GM23338 (cell line): ENCODE data around the gene TUBB2A. TPM values are rescaled to one million over a fixed set of nuclear protein-coding genes. Genes with fewer than 3 reads are reported as not detected.
"Not testable (repeated sequence)": the region's sequence is repeated elsewhere in the genome, so short reads cannot be mapped to it uniquely, and the experiment has no call there.

Source experiments
- ATAC-seq: fragments of 200-7000 bp; cut with Tn5 transposase; 3 replicates; pipeline ENCODE4 v1.9.1; 2020
- DNase-seq: peaks from one replicate; pipeline ENCODE4 v3.0.0-alpha.2; 2015; ENCODE audit warnings: low spot score
- H2AFZ ChIP-seq: fragments of 200-600 bp; sonication (generic); 2 replicates; pipeline ENCODE4 v1.8.0; 2016; ENCODE audit warnings: antibody characterized with exemption, mild to moderate bottlenecking, moderate library complexity
- H3F3A ChIP-seq: fragments of 200-600 bp; sonication (generic); replicated peaks from 2 replicates; pipeline ENCODE4 v1.8.0; 2017; ENCODE audit warnings: antibody characterized with exemption, mixed run types, low read depth
- H3K27ac ChIP-seq: fragments of 200-600 bp; sonication (generic); 2 replicates; pipeline ENCODE4 v1.6.1; 2016; ENCODE audit warnings: low read depth
- H3K27me3 ChIP-seq: fragments of 200-600 bp; sonication (generic); 2 replicates; pipeline ENCODE4 v1.8.0; 2016; ENCODE audit warnings: mild to moderate bottlenecking, mixed run types, moderate library complexity; ENCODE audit not compliant: insufficient read depth
- H3K36me3 ChIP-seq: fragments of 200-600 bp; sonication (generic); 2 replicates; pipeline ENCODE4 v1.8.0; 2016; ENCODE audit warnings: mild to moderate bottlenecking; ENCODE audit not compliant: insufficient read depth
- H3K4me1 ChIP-seq: fragments of 200-600 bp; sonication (generic); 2 replicates; pipeline ENCODE4 v1.8.0; 2016; ENCODE audit warnings: mild to moderate bottlenecking, moderate library complexity; ENCODE audit not compliant: insufficient read depth
- H3K4me2 ChIP-seq: fragments of 200-600 bp; sonication (generic); 2 replicates; pipeline ENCODE4 v1.7.1; 2017; ENCODE audit warnings: mixed run types
- H3K4me3 ChIP-seq: fragments of 200-600 bp; sonication (generic); 2 replicates; pipeline ENCODE4 v1.6.1; 2016; ENCODE audit warnings: mixed run types
- H3K79me2 ChIP-seq: fragments of 200-600 bp; sonication (generic); replicated peaks from 2 replicates; pipeline ENCODE4 v1.8.0; 2017; ENCODE audit warnings: mild to moderate bottlenecking; ENCODE audit not compliant: insufficient read depth
- H3K9me2 ChIP-seq: fragments of 200-600 bp; sonication (generic); 2 replicates; pipeline ENCODE4 v1.8.0; 2017; ENCODE audit not compliant: insufficient read depth
- H4K20me1 ChIP-seq: fragments of 200-600 bp; sonication (generic); replicated peaks from 2 replicates; pipeline ENCODE4 v1.8.0; 2017; ENCODE audit warnings: mild to moderate bottlenecking; ENCODE audit not compliant: insufficient read depth
- H3K27ac Mint-ChIP-seq: 2 replicates; pipeline ENCODE4 v1.8.0; 2020; ENCODE audit warnings: inconsistent platforms, mild to moderate bottlenecking, moderate library complexity, mixed read lengths
- H3K27me3 Mint-ChIP-seq: 3 replicates; pipeline ENCODE4 v1.8.0; 2022; ENCODE audit warnings: low read depth, mild to moderate bottlenecking, moderate library complexity, mixed read lengths, inconsistent platforms; ENCODE audit not compliant: insufficient read depth, poor library complexity
- H3K36me3 Mint-ChIP-seq: 3 replicates; pipeline ENCODE4 v1.8.0; 2021; ENCODE audit warnings: low read depth, mild to moderate bottlenecking, inconsistent platforms, moderate library complexity, mixed read lengths
- H3K4me1 Mint-ChIP-seq: 3 replicates; pipeline ENCODE4 v1.8.0; 2020; ENCODE audit warnings: mild to moderate bottlenecking, inconsistent platforms, mixed read lengths
- H3K4me3 Mint-ChIP-seq: 3 replicates; pipeline ENCODE4 v1.8.0; 2021; ENCODE audit warnings: moderate library complexity, mild to moderate bottlenecking, inconsistent platforms, mixed read lengths
- H3K9me3 Mint-ChIP-seq: 3 replicates; pipeline ENCODE4 v1.8.0; 2020; ENCODE audit warnings: moderate library complexity, mild to moderate bottlenecking, inconsistent platforms, mixed read lengths
- CREB1 ChIP-seq: fragments of 250-450 bp; sonication (Bioruptor Pico); IDR thresholded peaks from 2 replicates; pipeline ENCODE4 v1.5.0; 2020; ENCODE audit warnings: low read depth, mild to moderate bottlenecking, moderate library complexity
- EZH2phosphoT487 ChIP-seq: fragments of 200-600 bp; sonication (generic); IDR thresholded peaks from one replicate; pipeline ENCODE4 v1.8.1; 2018; ENCODE audit warnings: antibody characterized with exemption; ENCODE audit not compliant: unreplicated experiment
- REST ChIP-seq: IDR thresholded peaks from one replicate; pipeline ENCODE4 v1.6.1; 2018; ENCODE audit warnings: antibody characterized with exemption; ENCODE audit not compliant: unreplicated experiment
- ZNF114 ChIP-seq: fragments of 250-450 bp; sonication (Bioruptor Pico); IDR thresholded peaks from 2 replicates; pipeline ENCODE4 v1.5.0; 2020; ENCODE audit warnings: mild to moderate bottlenecking, moderate library complexity
- ZNF331 ChIP-seq: fragments of 250-450 bp; sonication (Bioruptor Pico); IDR thresholded peaks from 2 replicates; pipeline ENCODE4 v1.5.0; 2020; ENCODE audit warnings: low read depth, mild to moderate bottlenecking, moderate library complexity
- polyA plus RNA-seq: library from polyadenylated mRNA; unstranded; fragments of >200 nt; fragmentation: Nextera tagmentation; extraction: Ambion mirVana; gene quantifications from 2 replicates; pipeline ENCODE4 v1.2.1, GENCODE V29; 2016
- total RNA-seq: library from RNA; depleted of rRNA; stranded (reverse); fragments of >200 nt; shearing (Covaris generic); gene quantifications from 2 replicates; pipeline ENCODE4 v1.2.3, GENCODE V29; 2014
- TF ChIP-seq, protein P1 (sequence below): IDR thresholded peaks from 2 replicates; pipeline ENCODE4 v1.6.1; 2016; ENCODE audit warnings: antibody characterized with exemption
- TF ChIP-seq, protein P2 (sequence below), 2 experiments: fragments of 200-600 bp in 1 of 2; sonication (generic) in 1 of 2; conservative IDR thresholded peaks; 2 replicates each; pipeline versions ENCODE4 v1.5.1 to v1.6.1; 2016 to 2017; ENCODE audit warnings: antibody characterized with exemption in 2 of 2, low read depth in 2 of 2, mild to moderate bottlenecking in 2 of 2, moderate library complexity in 1 of 2

The TUBB2A gene
- total and polyA plus RNA-seq, 2 experiments from 2014 or later: 305 to 376 TPM

GRCh38 chr6:3137873-3138272 is 19.5 kb downstream of the TUBB2A start:
- not testable (repeated sequence) for ATAC-seq, H4K20me1 ChIP-seq, DNase-seq, H3K9me3 Mint-ChIP-seq, H2AFZ ChIP-seq, H3K79me2 ChIP-seq, H3K27me3 ChIP-seq, H3K4me3 Mint-ChIP-seq, H3K4me3 ChIP-seq, H3K27ac ChIP-seq, H3K27ac Mint-ChIP-seq, H3K27me3 Mint-ChIP-seq, H3K4me2 ChIP-seq, H3K9me2 ChIP-seq
- Mint-ChIP-seq H3K4me1 (peaks cover 18% of the 10 kb centered on the region), H3K36me3 (peaks cover 76% of the 10 kb centered on the region)
- peaks cover 24% of the 10 kb centered on the region for H3K36me3 ChIP-seq
- peaks cover 13% of the 10 kb centered on the region; the same call in 1 of the 2 replicates for H3F3A ChIP-seq
- H3K4me1 ChIP-seq: peaks cover 18% of the 10 kb centered on the region

GRCh38 chr6:3137057-3137777 is 20.1 kb downstream of the TUBB2A start:
- 0 out of 2 replicates have a peak overlapping the region, but pooled peaks have one; percentile 12 for H3K27ac Mint-ChIP-seq
- TF ChIP-seq REST (no peak), ZNF114 (no peak), CREB1 (CRISPR knock-in tag) (no peak), ZNF331 (CRISPR knock-in tag) (no peak), EZH2phosphoT487 (no peak)
- TF ChIP-seq, protein P1, sequence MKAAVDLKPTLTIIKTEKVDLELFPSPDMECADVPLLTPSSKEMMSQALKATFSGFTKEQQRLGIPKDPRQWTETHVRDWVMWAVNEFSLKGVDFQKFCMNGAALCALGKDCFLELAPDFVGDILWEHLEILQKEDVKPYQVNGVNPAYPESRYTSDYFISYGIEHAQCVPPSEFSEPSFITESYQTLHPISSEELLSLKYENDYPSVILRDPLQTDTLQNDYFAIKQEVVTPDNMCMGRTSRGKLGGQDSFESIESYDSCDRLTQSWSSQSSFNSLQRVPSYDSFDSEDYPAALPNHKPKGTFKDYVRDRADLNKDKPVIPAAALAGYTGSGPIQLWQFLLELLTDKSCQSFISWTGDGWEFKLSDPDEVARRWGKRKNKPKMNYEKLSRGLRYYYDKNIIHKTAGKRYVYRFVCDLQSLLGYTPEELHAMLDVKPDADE: no peak
- TF ChIP-seq, protein P2, sequence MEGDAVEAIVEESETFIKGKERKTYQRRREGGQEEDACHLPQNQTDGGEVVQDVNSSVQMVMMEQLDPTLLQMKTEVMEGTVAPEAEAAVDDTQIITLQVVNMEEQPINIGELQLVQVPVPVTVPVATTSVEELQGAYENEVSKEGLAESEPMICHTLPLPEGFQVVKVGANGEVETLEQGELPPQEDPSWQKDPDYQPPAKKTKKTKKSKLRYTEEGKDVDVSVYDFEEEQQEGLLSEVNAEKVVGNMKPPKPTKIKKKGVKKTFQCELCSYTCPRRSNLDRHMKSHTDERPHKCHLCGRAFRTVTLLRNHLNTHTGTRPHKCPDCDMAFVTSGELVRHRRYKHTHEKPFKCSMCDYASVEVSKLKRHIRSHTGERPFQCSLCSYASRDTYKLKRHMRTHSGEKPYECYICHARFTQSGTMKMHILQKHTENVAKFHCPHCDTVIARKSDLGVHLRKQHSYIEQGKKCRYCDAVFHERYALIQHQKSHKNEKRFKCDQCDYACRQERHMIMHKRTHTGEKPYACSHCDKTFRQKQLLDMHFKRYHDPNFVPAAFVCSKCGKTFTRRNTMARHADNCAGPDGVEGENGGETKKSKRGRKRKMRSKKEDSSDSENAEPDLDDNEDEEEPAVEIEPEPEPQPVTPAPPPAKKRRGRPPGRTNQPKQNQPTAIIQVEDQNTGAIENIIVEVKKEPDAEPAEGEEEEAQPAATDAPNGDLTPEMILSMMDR (conservative IDR thresholded peaks at IDR 0.05; ENCODE audit: low read depth in 2 of 2): no peak
- H3K36me3 ChIP-seq: peaks cover 24% of the 10 kb centered on the region
- no peaks in the 10 kb centered on the region for H3K9me3 Mint-ChIP-seq
- no peaks in the 10 kb centered on the region; the same call in 1 of the 2 replicates for H4K20me1 ChIP-seq
- no peak overlapping the region for H3K4me3 Mint-ChIP-seq
- H3K27me3 Mint-ChIP-seq: no peaks in the 10 kb centered on the region
- H2AFZ ChIP-seq: no peak overlapping the region
- H3F3A ChIP-seq: peaks cover 13% of the 10 kb centered on the region; the same call in 1 of the 2 replicates
- H3K4me1 ChIP-seq: peaks cover 14% of the 10 kb centered on the region
- no peaks in the 10 kb centered on the region for H3K79me2 ChIP-seq
- peaks cover 79% of the 10 kb centered on the region for H3K36me3 Mint-ChIP-seq
- peak overlapping the region; percentile 39; the same call in 1 of the 2 replicates for H3K27ac ChIP-seq
- no peak overlapping the region for H3K4me2 ChIP-seq
- no peak overlapping the region for H3K4me3 ChIP-seq
- no peak for ATAC-seq
- no peak for DNase-seq
- H3K27me3 ChIP-seq: no peaks in the 10 kb centered on the region
- no peaks in the 10 kb centered on the region for H3K9me2 ChIP-seq
- peaks cover 14% of the 10 kb centered on the region for H3K4me1 Mint-ChIP-seq
